ENCODE results near the gene PCED1A. TPM values are rescaled to one million over a fixed set of nuclear protein-coding genes. Genes with fewer than 3 reads are reported as not detected.

The PCED1A gene
- total and polyA plus RNA-seq, 2 of the 13 experiments (the other 11 are each of a cell fraction or from before 2014, with no cell fraction given), result 40.1 to 84.2 TPM

DNA sequence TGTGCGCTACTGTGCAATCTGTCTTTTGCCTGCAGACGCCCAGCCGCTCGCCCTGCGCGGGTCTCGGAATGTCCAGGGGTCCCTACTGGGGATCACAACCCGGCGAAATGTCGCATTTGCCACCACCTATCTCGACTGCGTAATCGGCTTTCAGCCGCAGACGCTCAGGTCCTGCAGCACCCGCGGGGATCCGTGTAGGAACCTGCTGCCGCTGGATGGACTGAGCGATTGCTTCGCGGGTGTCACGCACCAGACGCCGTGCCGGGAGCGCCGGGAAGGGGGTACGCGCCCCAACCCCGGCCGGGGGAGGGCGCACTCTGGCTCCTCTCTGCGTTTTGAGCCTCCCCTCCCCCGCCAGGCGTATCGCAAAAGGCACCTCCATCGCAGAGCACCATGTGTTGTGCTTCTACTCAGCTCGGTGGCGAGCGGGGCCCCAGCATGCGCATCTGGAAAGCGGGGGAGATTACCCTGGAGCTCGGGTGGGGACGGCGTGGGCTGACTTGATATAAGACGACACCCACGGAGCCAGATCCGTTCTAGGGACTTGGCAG is 32.1 kb upstream of the PCED1A start (continued):
- no peak for TF ChIP-seq KLF13 (CRISPR knock-in tag; IDR thresholded peaks at IDR 0.05)
- peak; percentile 39 for TF ChIP-seq CCDC6 (CRISPR knock-in tag; IDR thresholded peaks at IDR 0.05)
- no peak for TF ChIP-seq MAFK (conservative IDR thresholded peaks at IDR 0.05 in 1 of 2, IDR thresholded peaks at IDR 0.05 in 1 of 2; ENCODE audit: low read length in 2 of 2)
- peak; percentile 55; the same call in 1 of the 2 replicates for TF ChIP-seq KMT2A (CRISPR knock-in tag; IDR thresholded peaks at IDR 0.05)
- TF ChIP-seq HDAC1 (CRISPR knock-in tag; IDR thresholded peaks at IDR 0.05), result no peak
- TF ChIP-seq, protein P1, sequence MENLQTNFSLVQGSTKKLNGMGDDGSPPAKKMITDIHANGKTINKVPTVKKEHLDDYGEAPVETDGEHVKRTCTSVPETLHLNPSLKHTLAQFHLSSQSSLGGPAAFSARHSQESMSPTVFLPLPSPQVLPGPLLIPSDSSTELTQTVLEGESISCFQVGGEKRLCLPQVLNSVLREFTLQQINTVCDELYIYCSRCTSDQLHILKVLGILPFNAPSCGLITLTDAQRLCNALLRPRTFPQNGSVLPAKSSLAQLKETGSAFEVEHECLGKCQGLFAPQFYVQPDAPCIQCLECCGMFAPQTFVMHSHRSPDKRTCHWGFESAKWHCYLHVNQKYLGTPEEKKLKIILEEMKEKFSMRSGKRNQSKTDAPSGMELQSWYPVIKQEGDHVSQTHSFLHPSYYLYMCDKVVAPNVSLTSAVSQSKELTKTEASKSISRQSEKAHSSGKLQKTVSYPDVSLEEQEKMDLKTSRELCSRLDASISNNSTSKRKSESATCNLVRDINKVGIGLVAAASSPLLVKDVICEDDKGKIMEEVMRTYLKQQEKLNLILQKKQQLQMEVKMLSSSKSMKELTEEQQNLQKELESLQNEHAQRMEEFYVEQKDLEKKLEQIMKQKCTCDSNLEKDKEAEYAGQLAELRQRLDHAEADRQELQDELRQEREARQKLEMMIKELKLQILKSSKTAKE (CRISPR knock-in tag; IDR thresholded peaks at IDR 0.05; ENCODE audit: borderline replicate concordance), result 0 out of 2 replicates have a peak, but pooled peaks have one; percentile 55
- TF ChIP-seq CC2D1A (CRISPR knock-in tag; IDR thresholded peaks at IDR 0.05), result 0 out of 2 replicates have a peak, but pooled peaks have one; percentile 17
- peak; percentile 95 for TF ChIP-seq ZNF354B (CRISPR knock-in tag; IDR thresholded peaks at IDR 0.05)
- no peak for TF ChIP-seq NPAS2 (CRISPR knock-in tag; IDR thresholded peaks at IDR 0.05; ENCODE audit: borderline replicate concordance)
- TF ChIP-seq ZNF484 (CRISPR knock-in tag; IDR thresholded peaks at IDR 0.05; ENCODE audit: borderline replicate concordance, low read depth), result peak; percentile 83; the same call in 1 of the 2 replicates
- peak; percentile 49 for TF ChIP-seq FOSL2 (CRISPR knock-in tag; IDR thresholded peaks at IDR 0.05)
- TF ChIP-seq, protein P2, sequence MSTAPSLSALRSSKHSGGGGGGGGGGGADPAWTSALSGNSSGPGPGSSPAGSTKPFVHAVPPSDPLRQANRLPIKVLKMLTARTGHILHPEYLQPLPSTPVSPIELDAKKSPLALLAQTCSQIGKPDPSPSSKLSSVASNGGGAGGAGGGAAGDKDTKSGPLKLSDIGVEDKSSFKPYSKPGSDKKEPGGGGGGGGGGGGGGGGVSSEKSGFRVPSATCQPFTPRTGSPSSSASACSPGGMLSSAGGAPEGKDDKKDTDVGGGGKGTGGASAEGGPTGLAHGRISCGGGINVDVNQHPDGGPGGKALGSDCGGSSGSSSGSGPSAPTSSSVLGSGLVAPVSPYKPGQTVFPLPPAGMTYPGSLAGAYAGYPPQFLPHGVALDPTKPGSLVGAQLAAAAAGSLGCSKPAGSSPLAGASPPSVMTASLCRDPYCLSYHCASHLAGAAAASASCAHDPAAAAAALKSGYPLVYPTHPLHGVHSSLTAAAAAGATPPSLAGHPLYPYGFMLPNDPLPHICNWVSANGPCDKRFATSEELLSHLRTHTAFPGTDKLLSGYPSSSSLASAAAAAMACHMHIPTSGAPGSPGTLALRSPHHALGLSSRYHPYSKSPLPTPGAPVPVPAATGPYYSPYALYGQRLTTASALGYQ (CRISPR knock-in tag; IDR thresholded peaks at IDR 0.05), result peak; percentile 38; the same call in 1 of the 2 replicates
- TF ChIP-seq ZFX (CRISPR knock-in tag; IDR thresholded peaks at IDR 0.05; ENCODE audit: low read depth), result no peak
- peak; percentile 21; the same call in 1 of the 2 replicates for TF ChIP-seq ZNF616 (CRISPR knock-in tag; IDR thresholded peaks at IDR 0.05; ENCODE audit: low read depth)
- no peak for TF ChIP-seq NFE2L1 (CRISPR knock-in tag; IDR thresholded peaks at IDR 0.05; ENCODE audit: borderline replicate concordance)
- TF ChIP-seq NFIB (CRISPR knock-in tag; IDR thresholded peaks at IDR 0.05; ENCODE audit: borderline replicate concordance), result no peak
- TF ChIP-seq MATR3 (CRISPR knock-in tag; IDR thresholded peaks at IDR 0.05), result no peak
- peak; percentile 48; the same call in 1 of the 2 replicates for TF ChIP-seq ZNF264 (CRISPR knock-in tag; IDR thresholded peaks at IDR 0.05)
- TF ChIP-seq ZEB1 (IDR thresholded peaks at IDR 0.05; ENCODE audit: insufficient replicate concordance, low read depth), result no peak
- peak; percentile 48; the same call in 1 of the 2 replicates for TF ChIP-seq KLF11 (CRISPR knock-in tag; IDR thresholded peaks at IDR 0.05)
- TF ChIP-seq ZSCAN25 (CRISPR knock-in tag; IDR thresholded peaks at IDR 0.05), result peak; percentile 42; the same call in 1 of the 2 replicates
- 0 out of 2 replicates have a peak, but pooled peaks have one; percentile 79 for TF ChIP-seq HOXA5 (CRISPR knock-in tag; IDR thresholded peaks at IDR 0.05)
- TF ChIP-seq MED8 (CRISPR knock-in tag; IDR thresholded peaks at IDR 0.05; ENCODE audit: insufficient replicate concordance), result peak; percentile 82

All from HepG2 (cell line).